AG04450 (cell line): Measurements from ENCODE around the gene EEF1AKMT2. TPM values are rescaled to one million over a fixed set of nuclear protein-coding genes. Genes with fewer than 3 reads are reported as not detected.

Experiments
- CTCF ChIA-PET: fragments of 300-600, 350-600 bp; formaldehyde crosslinking; extraction: SDS; loops from one replicate; lab custom pipeline; 2022; ENCODE audit warnings: antibody characterized with exemption, inconsistent platforms; lab: Charles Lee
- POLR2A ChIA-PET: fragments of 350-600 bp; formaldehyde crosslinking; extraction: SDS; loops from one replicate; lab custom pipeline; 2021; ENCODE audit warnings: antibody characterized with exemption, inconsistent platforms; lab: Yijun Ruan, JAX
- DNase-seq: peaks from one replicate; pipeline ENCODE4 v3.0.0-alpha.2; 2011; ENCODE audit warnings: low read depth, low spot score
- H3K27ac ChIP-seq: one replicate; pipeline ENCODE4 v1.5.1; 2012; ENCODE audit warnings: low read depth, low read length, control low read depth
- H3K27me3 ChIP-seq: one replicate; pipeline ENCODE4 v1.6.0; 2012; ENCODE audit warnings: low read length; ENCODE audit not compliant: control insufficient read depth, insufficient read depth
- H3K4me3 ChIP-seq: 2 replicates; pipeline ENCODE4 v1.5.1; 2011; ENCODE audit warnings: mild to moderate bottlenecking, low read depth, low read length, control low read depth
- H3K9me3 ChIP-seq: 2 replicates; pipeline ENCODE4 v1.5.1; 2012; ENCODE audit warnings: low read length; ENCODE audit not compliant: control insufficient read depth, insufficient read depth
- CTCF ChIP-seq: IDR thresholded peaks from 2 replicates; pipeline ENCODE4 v1.5.1; 2011; ENCODE audit warnings: low read depth, low read length, control low read depth, inconsistent platforms
- polyA plus RNA-seq: library from polyadenylated mRNA; depleted of rRNA; stranded (reverse); fragments of >200 nt; gene quantifications from 2 replicates; pipeline ENCODE4 v1.2.3, GENCODE V29; 2011; rRNA removed
- small RNA-seq: library from RNA; depleted of rRNA; stranded (forward); fragments of <200 nt; gene quantifications from one replicate; pipeline ENCODE3, GENCODE V24; 2012; ENCODE audit warnings: low read depth; ENCODE audit not compliant: insufficient read length

EEF1AKMT2 gene
- polyA plus RNA-seq, 1 experiment = 24.0 TPM

- ChIA-PET POLR2A (no interaction called here), CTCF (no interaction called here)
- no peak for TF ChIP-seq CTCF
- Histone ChIP-seq H3K27ac (no peak overlapping the region), H3K9me3 (no peaks in the 10 kb centered on the region; the same call in 1 of the 2 replicates), H3K4me3 (no peak overlapping the region), H3K27me3 (no peaks in the 10 kb centered on the region)
- DNase-seq = no peak
Measured at GRCh38 chr10:124709861-124710260, 81.8 kb downstream of the EEF1AKMT2 start.

- ChIA-PET POLR2A (interaction anchor here (0.6 to 1.4 kb wide), 2 partner anchors 18 to 33 kb away, joined by 3 to 5 read pairs; no protein-coding TSS in a partner anchor), CTCF (interaction anchor here (1.0 to 1.6 kb wide), 2 partner anchors 10 to 32 kb away, joined by 4 to 7 read pairs; no protein-coding TSS in a partner anchor)
- TF ChIP-seq CTCF = no peak
- peak overlapping the region; percentile 11 for H3K27ac ChIP-seq
- no peak for DNase-seq
- H3K27me3 ChIP-seq = no peaks in the 10 kb centered on the region
- no peak overlapping the region for H3K4me3 ChIP-seq
- no peaks in the 10 kb centered on the region; the same call in 1 of the 2 replicates for H3K9me3 ChIP-seq
Measured at GRCh38 chr10:124708922-124709520, 82.7 kb downstream of the EEF1AKMT2 start.

GRCh38 chr10:124708246-124708779, 83.4 kb downstream of the EEF1AKMT2 start:
- Histone ChIP-seq H3K27ac (peak overlapping the region; percentile 11), H3K9me3 (no peaks in the 10 kb centered on the region; the same call in 1 of the 2 replicates), H3K27me3 (no peaks in the 10 kb centered on the region), H3K4me3 (no peak overlapping the region)
- ChIA-PET POLR2A (interaction anchor here (1.4 kb wide), 1 partner anchor 33 kb away, joined by 3 read pairs; no protein-coding TSS in a partner anchor), CTCF (interaction anchor here (1.0 to 1.6 kb wide), 2 partner anchors 11 to 33 kb away, joined by 4 to 7 read pairs; no protein-coding TSS in a partner anchor)
- no peak for TF ChIP-seq CTCF
- DNase-seq = no peak

Small RNA genes lying within 50 kb of the gene (small RNA-seq; reads per million reads assigned to genes)
- not detected for gene RF00019

Other genes starting within 250 kb of the EEF1AKMT2 start
- gene FAM53B, start 47.5 kb downstream of the EEF1AKMT2 start, polyA plus RNA-seq = 4.1 and 5.4 TPM in 2 replicates
- 14.9 and 19.1 TPM in 2 replicates for gene ABRAXAS2, start 9.9 kb upstream of the EEF1AKMT2 start, polyA plus RNA-seq
- gene ZRANB1, start 150.2 kb upstream of the EEF1AKMT2 start, polyA plus RNA-seq = 29.9 and 36.9 TPM in 2 replicates